ENCODE results near the gene OR2V2. TPM values are rescaled to one million over a fixed set of nuclear protein-coding genes. Genes with fewer than 3 reads are reported as not detected.
"Not testable (repeated sequence)": the region's sequence is repeated elsewhere in the genome, so short reads cannot be mapped to it uniquely, and the experiment has no call there.

OR2V2 gene
- polyA plus RNA-seq, 1 experiment: not detected

GRCh38 chr5:181104259-181104568 lies 43.2 kb upstream of the OR2V2 start:
- H3K27ac ChIP-seq (ENCODE audit: low read depth, low read length); H3K4me3 ChIP-seq (ENCODE audit: low read depth, low read length); POLR2A ChIA-PET; DNase-seq (ENCODE audit: low read depth, low spot score); CTCF ChIA-PET; H3K9me3 ChIP-seq (ENCODE audit: control insufficient read depth, insufficient read depth, low read length): not testable (repeated sequence)
- H3K27me3 ChIP-seq (ENCODE audit: control insufficient read depth, insufficient read depth, low read length): peaks cover 10% of the 10 kb centered on the region

DNA sequence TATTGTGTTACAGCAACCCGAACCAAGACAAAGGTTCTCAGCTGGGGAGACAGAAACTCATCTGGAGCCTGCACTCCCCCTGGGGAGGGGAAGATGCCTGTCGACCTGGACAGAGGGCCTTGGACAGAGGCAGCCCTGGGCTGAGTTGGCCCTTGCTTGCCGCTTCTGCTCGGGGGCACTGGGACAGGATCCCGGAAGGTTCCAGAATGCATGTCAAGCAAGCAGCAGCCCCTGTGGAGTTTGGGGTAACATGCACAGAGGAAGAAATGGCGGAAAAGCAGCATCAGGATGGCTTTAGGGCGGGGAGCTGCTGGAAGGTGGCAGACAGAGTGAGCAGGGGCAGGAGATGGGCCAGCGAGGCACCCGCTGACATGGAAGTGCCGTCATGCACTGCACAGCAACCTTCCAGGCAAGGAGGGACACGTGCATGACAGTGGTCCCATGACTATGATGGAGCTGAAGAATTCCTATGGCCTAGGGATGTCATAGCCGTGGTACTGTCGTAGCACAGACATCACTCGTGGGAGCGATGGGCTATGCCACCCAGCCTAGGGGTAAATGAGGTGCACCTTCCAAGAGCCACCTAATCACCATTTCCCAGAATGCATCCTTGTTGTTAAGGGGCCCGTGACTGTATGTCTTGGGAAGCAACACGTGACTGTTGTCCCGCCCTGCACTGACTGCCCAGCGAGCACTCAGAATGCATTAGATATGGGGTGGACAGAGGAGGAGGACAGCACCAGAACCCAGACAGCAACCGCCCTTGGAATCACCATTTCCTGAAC lies 42.6 kb upstream of the OR2V2 start:
- H3K9me3 ChIP-seq (ENCODE audit: control insufficient read depth, insufficient read depth, low read length); H3K4me3 ChIP-seq (ENCODE audit: low read depth, low read length); H3K27ac ChIP-seq (ENCODE audit: low read depth, low read length); CTCF ChIA-PET; POLR2A ChIA-PET; H3K27me3 ChIP-seq (ENCODE audit: control insufficient read depth, insufficient read depth, low read length); DNase-seq (ENCODE audit: low read depth, low spot score): not testable (repeated sequence)

- CTCF ChIA-PET: no interaction called here
- H3K9me3 ChIP-seq (ENCODE audit: control insufficient read depth, insufficient read depth, low read length): peaks cover 3% of the 10 kb centered on the region; the same call in 1 of the 2 replicates
- H3K27me3 ChIP-seq (ENCODE audit: control insufficient read depth, insufficient read depth, low read length): peaks cover 2% of the 10 kb centered on the region
Observed at GRCh38 chr5:181105391-181106025, 41.9 kb upstream of the OR2V2 start.

GRCh38 chr5:181107699-181108098 lies 39.7 kb upstream of the OR2V2 start:
- TF ChIP-seq, protein P1, sequence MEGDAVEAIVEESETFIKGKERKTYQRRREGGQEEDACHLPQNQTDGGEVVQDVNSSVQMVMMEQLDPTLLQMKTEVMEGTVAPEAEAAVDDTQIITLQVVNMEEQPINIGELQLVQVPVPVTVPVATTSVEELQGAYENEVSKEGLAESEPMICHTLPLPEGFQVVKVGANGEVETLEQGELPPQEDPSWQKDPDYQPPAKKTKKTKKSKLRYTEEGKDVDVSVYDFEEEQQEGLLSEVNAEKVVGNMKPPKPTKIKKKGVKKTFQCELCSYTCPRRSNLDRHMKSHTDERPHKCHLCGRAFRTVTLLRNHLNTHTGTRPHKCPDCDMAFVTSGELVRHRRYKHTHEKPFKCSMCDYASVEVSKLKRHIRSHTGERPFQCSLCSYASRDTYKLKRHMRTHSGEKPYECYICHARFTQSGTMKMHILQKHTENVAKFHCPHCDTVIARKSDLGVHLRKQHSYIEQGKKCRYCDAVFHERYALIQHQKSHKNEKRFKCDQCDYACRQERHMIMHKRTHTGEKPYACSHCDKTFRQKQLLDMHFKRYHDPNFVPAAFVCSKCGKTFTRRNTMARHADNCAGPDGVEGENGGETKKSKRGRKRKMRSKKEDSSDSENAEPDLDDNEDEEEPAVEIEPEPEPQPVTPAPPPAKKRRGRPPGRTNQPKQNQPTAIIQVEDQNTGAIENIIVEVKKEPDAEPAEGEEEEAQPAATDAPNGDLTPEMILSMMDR (IDR thresholded peaks at IDR 0.05; ENCODE audit: low read depth, low read length): no peak
- Histone ChIP-seq H3K27ac (ENCODE audit: low read depth, low read length) (no peak overlapping the region), H3K4me3 (ENCODE audit: low read depth, low read length) (no peak overlapping the region), H3K27me3 (ENCODE audit: control insufficient read depth, insufficient read depth, low read length) (peaks cover 5% of the 10 kb centered on the region), H3K9me3 (ENCODE audit: control insufficient read depth, insufficient read depth, low read length) (peaks cover 3% of the 10 kb centered on the region; the same call in 1 of the 2 replicates)
- CTCF ChIA-PET: no interaction called here
- no peak for DNase-seq (ENCODE audit: low read depth, low spot score)
- POLR2A ChIA-PET: no interaction called here

More at GRCh38 chr5:181105391-181106025, 41.9 kb upstream of the OR2V2 start:
- H3K27ac ChIP-seq (ENCODE audit: low read depth, low read length): no peak overlapping the region
- TF ChIP-seq, protein P1 (IDR thresholded peaks at IDR 0.05; ENCODE audit: low read depth, low read length): no peak
- no peak for DNase-seq (ENCODE audit: low read depth, low spot score)
- POLR2A ChIA-PET: no interaction called here
- no peak overlapping the region for H3K4me3 ChIP-seq (ENCODE audit: low read depth, low read length)

GRCh38 chr5:181108578-181109165 lies 38.7 kb upstream of the OR2V2 start:
- Histone ChIP-seq H3K4me3 (ENCODE audit: low read depth, low read length) (no peak overlapping the region), H3K27me3 (ENCODE audit: control insufficient read depth, insufficient read depth, low read length) (peaks cover 5% of the 10 kb centered on the region), H3K9me3 (ENCODE audit: control insufficient read depth, insufficient read depth, low read length) (peaks cover 3% of the 10 kb centered on the region; the same call in 1 of the 2 replicates), H3K27ac (ENCODE audit: low read depth, low read length) (no peak overlapping the region)
- TF ChIP-seq, protein P1 (IDR thresholded peaks at IDR 0.05; ENCODE audit: low read depth, low read length): no peak
- ChIA-PET POLR2A (no interaction called here), CTCF (no interaction called here)
- no peak for DNase-seq (ENCODE audit: low read depth, low spot score)

GRCh38 chr5:181109489-181110013 lies 37.8 kb upstream of the OR2V2 start:
- ChIA-PET POLR2A (no interaction called here), CTCF (no interaction called here)
- peaks cover 5% of the 10 kb centered on the region for H3K27me3 ChIP-seq (ENCODE audit: control insufficient read depth, insufficient read depth, low read length)
- DNase-seq (ENCODE audit: low read depth, low spot score): no peak
- H3K4me3 ChIP-seq (ENCODE audit: low read depth, low read length): no peak overlapping the region
- H3K9me3 ChIP-seq (ENCODE audit: control insufficient read depth, insufficient read depth, low read length): peaks cover 7% of the 10 kb centered on the region
- TF ChIP-seq, protein P1 (IDR thresholded peaks at IDR 0.05; ENCODE audit: low read depth, low read length): no peak
- H3K27ac ChIP-seq (ENCODE audit: low read depth, low read length): no peak overlapping the region

All from AG04450 (cell line).